DND-41 (cell line): ENCODE measurements around the gene AGL.
"Not testable (repeated sequence)": the region's sequence is repeated elsewhere in the genome, so short reads cannot be mapped to it uniquely, and the experiment has no call there.

Experiments
- ATAC-seq: fragments of 200-7000 bp; cut with Tn5 transposase; 3 replicates; pipeline ENCODE4 v1.9.1; 2021; ENCODE audit warnings: low read depth; ENCODE audit not compliant: insufficient read depth
- DNase-seq: peaks from one replicate; pipeline ENCODE4 v3.0.0-alpha.2; 2020
- H2AFZ ChIP-seq: 2 replicates; pipeline ENCODE4 v1.6.0; 2012; ENCODE audit warnings: low read depth, low read length
- H3K27ac ChIP-seq: 2 replicates; pipeline ENCODE4 v1.5.1; 2012; ENCODE audit warnings: low read length, inconsistent platforms
- H3K27me3 ChIP-seq: fragments of 200-600 bp; sonication (generic); 2 replicates; pipeline ENCODE4 v1.6.0; 2012; ENCODE audit warnings: low read length, mild to moderate bottlenecking, inconsistent platforms; ENCODE audit not compliant: insufficient read depth, poor library complexity
- H3K36me3 ChIP-seq: 2 replicates; pipeline ENCODE4 v1.5.1; 2012; ENCODE audit warnings: low read length, inconsistent platforms; ENCODE audit not compliant: insufficient read depth
- H3K4me1 ChIP-seq: 2 replicates; pipeline ENCODE4 v1.5.1; 2012; ENCODE audit warnings: mild to moderate bottlenecking, low read length; ENCODE audit not compliant: insufficient read depth
- H3K4me2 ChIP-seq: 2 replicates; pipeline ENCODE4 v1.6.0; 2012; ENCODE audit warnings: mild to moderate bottlenecking, moderate library complexity, low read length, inconsistent platforms; ENCODE audit not compliant: insufficient read depth
- H3K4me3 ChIP-seq, 2 experiments: fragments of 200-600 bp in 1 of 2; shearing (Covaris generic) in 1 of 2; 2 replicates each; pipeline ENCODE4 v1.5.1; 2012 to 2016; ENCODE audit warnings: inconsistent platforms in 2 of 2, low read length in 2 of 2, mild to moderate bottlenecking in 2 of 2, low read depth in 1 of 2, moderate library complexity in 1 of 2
- H3K79me2 ChIP-seq: 2 replicates; pipeline ENCODE4 v1.6.0; 2012; ENCODE audit warnings: low read length, inconsistent platforms; ENCODE audit not compliant: insufficient read depth
- H3K9ac ChIP-seq: 2 replicates; pipeline ENCODE4 v1.6.0; 2012; ENCODE audit warnings: low read depth, mild to moderate bottlenecking, inconsistent platforms, low read length, moderate library complexity
- H3K9me3 ChIP-seq: 2 replicates; pipeline ENCODE4 v1.5.1; 2012; ENCODE audit warnings: low read length, moderate library complexity, mild to moderate bottlenecking, inconsistent platforms; ENCODE audit not compliant: insufficient read depth, severe bottlenecking
- H4K20me1 ChIP-seq: 2 replicates; pipeline ENCODE4 v1.6.0; 2012; ENCODE audit warnings: low read length; ENCODE audit not compliant: insufficient read depth
- EZH2 ChIP-seq: IDR thresholded peaks from 3 replicates; pipeline ENCODE4 v1.6.1; 2012; ENCODE audit warnings: borderline replicate concordance, low read depth, mild to moderate bottlenecking, moderate library complexity, low read length, inconsistent platforms; ENCODE audit not compliant: severe bottlenecking
- TF ChIP-seq, protein P1 (sequence below): IDR thresholded peaks from 2 replicates; pipeline ENCODE4 v1.5.1; 2012; ENCODE audit warnings: borderline replicate concordance, low read length, moderate library complexity, mild to moderate bottlenecking; ENCODE audit not compliant: poor library complexity, severe bottlenecking; ENCODE audit errors: extremely low read depth

The AGL gene

DNA sequence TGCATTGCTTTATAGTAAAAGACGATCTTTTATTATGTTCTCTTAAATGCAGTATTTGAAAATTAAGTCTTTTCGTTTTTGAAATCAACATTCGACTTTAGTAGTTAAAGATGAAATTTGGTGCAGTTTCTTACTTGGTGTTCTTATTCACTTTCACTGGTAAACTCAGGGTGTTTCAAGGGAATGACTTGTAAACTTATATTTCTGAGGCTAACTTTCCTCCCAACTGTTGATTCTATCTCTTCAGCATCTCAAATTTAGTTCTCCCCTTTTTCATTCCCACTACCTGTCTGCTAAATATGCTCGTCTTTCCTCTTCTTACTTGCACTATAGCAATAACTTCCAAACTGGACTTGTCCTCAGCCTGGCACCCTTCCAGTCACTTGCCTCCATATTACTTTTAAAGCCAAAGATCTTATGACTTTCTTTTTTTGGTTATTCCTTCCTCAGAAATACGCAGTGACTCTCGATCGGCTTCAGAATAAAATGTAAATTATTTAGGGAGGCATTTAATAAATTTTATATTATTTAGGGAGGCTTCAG lies 120.6 kb downstream of the AGL start:
- Histone ChIP-seq H3K9ac (peak overlapping the region; percentile 75), H3K9me3 (no peaks in the 10 kb centered on the region), H2AFZ (peak overlapping the region; percentile 91), H3K36me3 (peaks cover 18% of the 10 kb centered on the region), H4K20me1 (no peaks in the 10 kb centered on the region; the same call in 1 of the 2 replicates), H3K4me3 (peak overlapping the region; percentile 78 to 80), H3K27ac (peak overlapping the region; percentile 75), H3K4me2 (peak overlapping the region; percentile 69), H3K4me1 (peaks cover 34% of the 10 kb centered on the region), H3K27me3 (no peaks in the 10 kb centered on the region), H3K79me2 (peaks cover 56% of the 10 kb centered on the region)
- no peak for ATAC-seq
- TF ChIP-seq, protein P1, sequence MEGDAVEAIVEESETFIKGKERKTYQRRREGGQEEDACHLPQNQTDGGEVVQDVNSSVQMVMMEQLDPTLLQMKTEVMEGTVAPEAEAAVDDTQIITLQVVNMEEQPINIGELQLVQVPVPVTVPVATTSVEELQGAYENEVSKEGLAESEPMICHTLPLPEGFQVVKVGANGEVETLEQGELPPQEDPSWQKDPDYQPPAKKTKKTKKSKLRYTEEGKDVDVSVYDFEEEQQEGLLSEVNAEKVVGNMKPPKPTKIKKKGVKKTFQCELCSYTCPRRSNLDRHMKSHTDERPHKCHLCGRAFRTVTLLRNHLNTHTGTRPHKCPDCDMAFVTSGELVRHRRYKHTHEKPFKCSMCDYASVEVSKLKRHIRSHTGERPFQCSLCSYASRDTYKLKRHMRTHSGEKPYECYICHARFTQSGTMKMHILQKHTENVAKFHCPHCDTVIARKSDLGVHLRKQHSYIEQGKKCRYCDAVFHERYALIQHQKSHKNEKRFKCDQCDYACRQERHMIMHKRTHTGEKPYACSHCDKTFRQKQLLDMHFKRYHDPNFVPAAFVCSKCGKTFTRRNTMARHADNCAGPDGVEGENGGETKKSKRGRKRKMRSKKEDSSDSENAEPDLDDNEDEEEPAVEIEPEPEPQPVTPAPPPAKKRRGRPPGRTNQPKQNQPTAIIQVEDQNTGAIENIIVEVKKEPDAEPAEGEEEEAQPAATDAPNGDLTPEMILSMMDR = no peak
- no peak for TF ChIP-seq EZH2
- no peak for DNase-seq

GRCh38 chr1:99972066-99972465 lies 121.9 kb downstream of the AGL start:
- H2AFZ ChIP-seq = not testable (repeated sequence)

More at GRCh38 chr1:99972066-99972465, 121.9 kb downstream of the AGL start:
- H3K27me3 ChIP-seq, H4K20me1 ChIP-seq, H3K4me3 ChIP-seq, H3K27ac ChIP-seq, DNase-seq, H3K9ac ChIP-seq, H3K9me3 ChIP-seq, ATAC-seq: not testable (repeated sequence)
- peak overlapping the region; percentile 54 for H3K4me2 ChIP-seq
- H3K79me2 ChIP-seq = peaks cover 68% of the 10 kb centered on the region
- peaks cover 34% of the 10 kb centered on the region for H3K4me1 ChIP-seq
- H3K36me3 ChIP-seq = peaks cover 26% of the 10 kb centered on the region
